SK-N-SH (cell line): Measurements from ENCODE around the gene EVI5.

Experiments used
- POLR2AphosphoS5 ChIP-seq: IDR thresholded peaks from 2 replicates; pipeline ENCODE4 v1.6.1; 2012; ENCODE audit warnings: low read depth, low read length
- RXRA ChIP-seq: IDR thresholded peaks from 2 replicates; pipeline ENCODE4 v1.4.0; 2012; ENCODE audit warnings: low read depth, mild to moderate bottlenecking, borderline replicate concordance
- TF ChIP-seq, protein P1 (sequence below): fragments of 200-600 bp; sonication (generic); IDR thresholded peaks from 2 replicates; pipeline ENCODE4 v1.6.1; 2017; ENCODE audit warnings: antibody characterized with exemption, mild to moderate bottlenecking, moderate library complexity
- TF ChIP-seq, protein P2 (sequence below): IDR thresholded peaks from 2 replicates; pipeline ENCODE4 v1.6.1; 2012; ENCODE audit warnings: mild to moderate bottlenecking, low read depth, low read length, moderate library complexity

DNA sequence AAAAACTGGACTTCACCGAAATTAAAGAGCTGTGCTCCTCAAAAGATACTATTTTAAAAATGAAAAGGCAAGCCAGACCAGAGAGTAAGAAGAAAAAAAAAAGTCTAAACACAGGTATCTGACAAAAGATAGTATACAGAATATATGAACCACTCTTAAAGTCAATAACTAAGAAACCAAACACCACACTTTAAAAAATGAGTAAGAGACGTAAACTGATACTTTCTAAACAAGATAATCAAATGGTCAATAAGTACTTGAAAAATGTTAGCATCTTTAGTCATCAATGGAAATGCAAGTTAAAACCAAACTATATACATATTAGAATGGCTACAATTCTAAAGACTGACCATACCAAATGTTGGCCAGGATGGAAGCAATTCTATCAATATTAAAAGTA, 77.6 kb downstream of the EVI5 start:
- TF ChIP-seq, protein P1, sequence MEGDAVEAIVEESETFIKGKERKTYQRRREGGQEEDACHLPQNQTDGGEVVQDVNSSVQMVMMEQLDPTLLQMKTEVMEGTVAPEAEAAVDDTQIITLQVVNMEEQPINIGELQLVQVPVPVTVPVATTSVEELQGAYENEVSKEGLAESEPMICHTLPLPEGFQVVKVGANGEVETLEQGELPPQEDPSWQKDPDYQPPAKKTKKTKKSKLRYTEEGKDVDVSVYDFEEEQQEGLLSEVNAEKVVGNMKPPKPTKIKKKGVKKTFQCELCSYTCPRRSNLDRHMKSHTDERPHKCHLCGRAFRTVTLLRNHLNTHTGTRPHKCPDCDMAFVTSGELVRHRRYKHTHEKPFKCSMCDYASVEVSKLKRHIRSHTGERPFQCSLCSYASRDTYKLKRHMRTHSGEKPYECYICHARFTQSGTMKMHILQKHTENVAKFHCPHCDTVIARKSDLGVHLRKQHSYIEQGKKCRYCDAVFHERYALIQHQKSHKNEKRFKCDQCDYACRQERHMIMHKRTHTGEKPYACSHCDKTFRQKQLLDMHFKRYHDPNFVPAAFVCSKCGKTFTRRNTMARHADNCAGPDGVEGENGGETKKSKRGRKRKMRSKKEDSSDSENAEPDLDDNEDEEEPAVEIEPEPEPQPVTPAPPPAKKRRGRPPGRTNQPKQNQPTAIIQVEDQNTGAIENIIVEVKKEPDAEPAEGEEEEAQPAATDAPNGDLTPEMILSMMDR = no peak
- no peak for TF ChIP-seq RXRA
- TF ChIP-seq, protein P2, sequence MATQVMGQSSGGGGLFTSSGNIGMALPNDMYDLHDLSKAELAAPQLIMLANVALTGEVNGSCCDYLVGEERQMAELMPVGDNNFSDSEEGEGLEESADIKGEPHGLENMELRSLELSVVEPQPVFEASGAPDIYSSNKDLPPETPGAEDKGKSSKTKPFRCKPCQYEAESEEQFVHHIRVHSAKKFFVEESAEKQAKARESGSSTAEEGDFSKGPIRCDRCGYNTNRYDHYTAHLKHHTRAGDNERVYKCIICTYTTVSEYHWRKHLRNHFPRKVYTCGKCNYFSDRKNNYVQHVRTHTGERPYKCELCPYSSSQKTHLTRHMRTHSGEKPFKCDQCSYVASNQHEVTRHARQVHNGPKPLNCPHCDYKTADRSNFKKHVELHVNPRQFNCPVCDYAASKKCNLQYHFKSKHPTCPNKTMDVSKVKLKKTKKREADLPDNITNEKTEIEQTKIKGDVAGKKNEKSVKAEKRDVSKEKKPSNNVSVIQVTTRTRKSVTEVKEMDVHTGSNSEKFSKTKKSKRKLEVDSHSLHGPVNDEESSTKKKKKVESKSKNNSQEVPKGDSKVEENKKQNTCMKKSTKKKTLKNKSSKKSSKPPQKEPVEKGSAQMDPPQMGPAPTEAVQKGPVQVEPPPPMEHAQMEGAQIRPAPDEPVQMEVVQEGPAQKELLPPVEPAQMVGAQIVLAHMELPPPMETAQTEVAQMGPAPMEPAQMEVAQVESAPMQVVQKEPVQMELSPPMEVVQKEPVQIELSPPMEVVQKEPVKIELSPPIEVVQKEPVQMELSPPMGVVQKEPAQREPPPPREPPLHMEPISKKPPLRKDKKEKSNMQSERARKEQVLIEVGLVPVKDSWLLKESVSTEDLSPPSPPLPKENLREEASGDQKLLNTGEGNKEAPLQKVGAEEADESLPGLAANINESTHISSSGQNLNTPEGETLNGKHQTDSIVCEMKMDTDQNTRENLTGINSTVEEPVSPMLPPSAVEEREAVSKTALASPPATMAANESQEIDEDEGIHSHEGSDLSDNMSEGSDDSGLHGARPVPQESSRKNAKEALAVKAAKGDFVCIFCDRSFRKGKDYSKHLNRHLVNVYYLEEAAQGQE = no peak
- no peak for TF ChIP-seq POLR2AphosphoS5
